ENCODE results near the gene PRKCZ.

PRKCZ gene

DNA sequence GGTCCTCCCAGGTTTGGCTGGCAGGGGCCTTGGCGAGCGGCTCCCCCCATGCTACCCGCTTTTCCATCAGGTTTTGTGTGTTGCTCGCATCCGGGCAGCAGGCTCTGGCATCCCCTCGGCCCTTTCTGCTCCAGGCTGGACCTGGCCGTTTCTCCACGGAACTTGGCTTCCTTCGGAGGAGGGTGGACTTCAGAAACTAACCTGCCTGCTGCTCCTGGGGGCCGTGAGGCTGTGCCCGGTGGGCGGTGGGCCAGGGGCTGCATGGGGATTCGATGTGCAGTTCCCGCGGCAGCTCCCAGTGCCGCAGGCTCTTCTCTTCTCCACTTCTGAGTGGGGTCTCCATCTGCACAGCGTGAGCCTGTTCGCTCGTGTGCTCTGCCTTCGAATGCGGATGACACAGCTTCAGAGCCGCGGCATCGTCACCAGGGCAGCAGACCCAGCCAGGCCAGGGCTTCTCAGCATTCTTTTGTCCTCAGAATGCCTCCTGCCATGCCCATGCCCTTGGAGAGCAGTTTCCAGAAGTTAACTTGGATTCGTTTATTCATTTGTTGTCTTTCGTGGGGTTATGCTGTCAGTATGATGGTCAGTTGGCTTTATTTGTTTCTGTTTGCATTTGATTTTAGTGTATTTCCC lies 36.4 kb downstream of the PRKCZ start:
- H3K9me3 ChIP-seq = no peaks in the 10 kb centered on the region
- no peaks in the 10 kb centered on the region for H3K36me3 ChIP-seq
- peaks cover 4 to 5% of the 10 kb centered on the region in 2 experiments for H3K4me1 ChIP-seq (ENCODE audit: control insufficient read depth in 1 of 2, insufficient read depth in 1 of 2, low read depth in 1 of 2, low read length in 1 of 2)
- H3K4me3 ChIP-seq (ENCODE audit: low read depth in 1 of 2, low read length in 1 of 2) = no peak overlapping the region
- no peak overlapping the region for H3K27ac ChIP-seq
- H3K27me3 ChIP-seq = no peaks in the 10 kb centered on the region
- TF ChIP-seq, protein P1, sequence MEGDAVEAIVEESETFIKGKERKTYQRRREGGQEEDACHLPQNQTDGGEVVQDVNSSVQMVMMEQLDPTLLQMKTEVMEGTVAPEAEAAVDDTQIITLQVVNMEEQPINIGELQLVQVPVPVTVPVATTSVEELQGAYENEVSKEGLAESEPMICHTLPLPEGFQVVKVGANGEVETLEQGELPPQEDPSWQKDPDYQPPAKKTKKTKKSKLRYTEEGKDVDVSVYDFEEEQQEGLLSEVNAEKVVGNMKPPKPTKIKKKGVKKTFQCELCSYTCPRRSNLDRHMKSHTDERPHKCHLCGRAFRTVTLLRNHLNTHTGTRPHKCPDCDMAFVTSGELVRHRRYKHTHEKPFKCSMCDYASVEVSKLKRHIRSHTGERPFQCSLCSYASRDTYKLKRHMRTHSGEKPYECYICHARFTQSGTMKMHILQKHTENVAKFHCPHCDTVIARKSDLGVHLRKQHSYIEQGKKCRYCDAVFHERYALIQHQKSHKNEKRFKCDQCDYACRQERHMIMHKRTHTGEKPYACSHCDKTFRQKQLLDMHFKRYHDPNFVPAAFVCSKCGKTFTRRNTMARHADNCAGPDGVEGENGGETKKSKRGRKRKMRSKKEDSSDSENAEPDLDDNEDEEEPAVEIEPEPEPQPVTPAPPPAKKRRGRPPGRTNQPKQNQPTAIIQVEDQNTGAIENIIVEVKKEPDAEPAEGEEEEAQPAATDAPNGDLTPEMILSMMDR (IDR thresholded peaks at IDR 0.05) = no peak

DNA sequence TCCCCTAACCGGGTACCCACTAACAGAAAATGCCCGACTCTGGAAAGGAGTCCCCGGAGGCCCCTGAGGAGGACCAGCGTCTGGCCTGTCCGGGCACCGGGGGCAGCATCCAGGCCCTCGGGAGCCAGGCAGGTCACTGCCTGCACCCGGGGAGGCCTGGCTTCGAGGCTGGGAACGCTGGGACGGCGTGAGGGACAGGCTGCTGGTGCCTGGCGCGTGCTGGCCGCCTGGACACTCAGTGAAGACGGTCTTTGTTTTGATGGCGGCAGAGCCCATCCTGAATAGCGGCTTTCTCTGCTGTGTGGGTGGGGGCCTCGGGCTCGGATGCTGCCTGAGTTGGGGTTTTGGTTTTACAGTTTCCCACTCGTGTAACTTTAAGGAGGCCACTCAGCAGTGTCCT lies 37.6 kb downstream of the PRKCZ start:
- TF ChIP-seq, protein P1 (IDR thresholded peaks at IDR 0.05) = no peak
- Histone ChIP-seq H3K27me3 (no peaks in the 10 kb centered on the region), H3K4me3 (ENCODE audit: low read depth in 1 of 2, low read length in 1 of 2) (no peak overlapping the region), H3K36me3 (no peaks in the 10 kb centered on the region), H3K4me1 (ENCODE audit: control insufficient read depth in 1 of 2, insufficient read depth in 1 of 2, low read depth in 1 of 2, low read length in 1 of 2) (peaks cover 4 to 5% of the 10 kb centered on the region in 2 experiments), H3K27ac (no peak overlapping the region), H3K9me3 (no peaks in the 10 kb centered on the region)

DNA sequence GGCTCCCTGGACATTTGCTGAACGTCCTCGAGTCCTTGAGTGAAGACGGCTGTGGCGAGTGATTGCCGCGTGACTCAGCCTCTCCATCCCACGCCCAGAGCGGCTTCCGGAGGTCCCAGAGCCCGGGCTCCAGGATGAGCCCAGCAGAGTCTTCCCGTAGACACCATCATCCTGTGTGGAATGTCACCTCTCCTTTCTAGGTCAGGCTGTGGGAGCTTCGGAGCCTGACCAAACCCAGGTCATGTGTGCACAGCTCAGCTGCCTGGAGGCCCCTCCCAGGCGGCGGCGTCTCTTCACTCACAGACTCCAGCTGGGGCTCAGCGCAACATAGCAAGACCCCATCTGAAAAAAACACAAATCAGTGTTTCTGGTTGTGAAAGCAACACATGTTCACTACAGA lies 38.2 kb downstream of the PRKCZ start:
- peaks cover 4 to 5% of the 10 kb centered on the region in 2 experiments for H3K4me1 ChIP-seq (ENCODE audit: control insufficient read depth in 1 of 2, insufficient read depth in 1 of 2, low read depth in 1 of 2, low read length in 1 of 2)
- no peak overlapping the region for H3K4me3 ChIP-seq (ENCODE audit: low read depth in 1 of 2, low read length in 1 of 2)
- TF ChIP-seq, protein P1 (IDR thresholded peaks at IDR 0.05) = no peak
- no peaks in the 10 kb centered on the region for H3K9me3 ChIP-seq
- H3K27ac ChIP-seq = no peak overlapping the region
- H3K27me3 ChIP-seq = no peaks in the 10 kb centered on the region
- H3K36me3 ChIP-seq = no peaks in the 10 kb centered on the region

DNA sequence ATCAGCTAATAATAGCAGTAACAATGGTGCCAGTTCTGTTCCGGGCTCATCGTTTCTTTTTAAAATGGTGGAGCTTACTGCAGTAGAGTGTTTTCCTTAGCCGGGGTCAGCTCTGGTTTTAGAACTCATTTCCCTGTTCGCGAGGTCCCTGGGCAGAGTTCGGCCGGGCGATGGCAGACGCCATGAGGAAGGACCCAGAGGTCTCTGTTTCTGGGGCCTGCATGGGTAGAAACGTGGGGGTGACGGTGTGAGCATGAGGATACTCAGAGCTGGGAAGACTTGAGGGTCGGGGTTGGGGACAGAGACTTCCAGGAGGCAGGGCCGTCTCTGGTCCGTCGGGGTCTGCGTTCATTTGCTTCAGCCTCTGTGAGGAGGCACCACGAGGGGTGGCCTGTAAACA lies 38.8 kb downstream of the PRKCZ start:
- TF ChIP-seq, protein P1 (IDR thresholded peaks at IDR 0.05) = no peak
- Histone ChIP-seq H3K9me3 (no peaks in the 10 kb centered on the region), H3K27ac (no peak overlapping the region), H3K27me3 (no peaks in the 10 kb centered on the region), H3K36me3 (no peaks in the 10 kb centered on the region), H3K4me3 (ENCODE audit: low read depth in 1 of 2, low read length in 1 of 2) (no peak overlapping the region), H3K4me1 (ENCODE audit: control insufficient read depth in 1 of 2, insufficient read depth in 1 of 2, low read depth in 1 of 2, low read length in 1 of 2) (peaks cover 4 to 5% of the 10 kb centered on the region in 2 experiments)

DNA sequence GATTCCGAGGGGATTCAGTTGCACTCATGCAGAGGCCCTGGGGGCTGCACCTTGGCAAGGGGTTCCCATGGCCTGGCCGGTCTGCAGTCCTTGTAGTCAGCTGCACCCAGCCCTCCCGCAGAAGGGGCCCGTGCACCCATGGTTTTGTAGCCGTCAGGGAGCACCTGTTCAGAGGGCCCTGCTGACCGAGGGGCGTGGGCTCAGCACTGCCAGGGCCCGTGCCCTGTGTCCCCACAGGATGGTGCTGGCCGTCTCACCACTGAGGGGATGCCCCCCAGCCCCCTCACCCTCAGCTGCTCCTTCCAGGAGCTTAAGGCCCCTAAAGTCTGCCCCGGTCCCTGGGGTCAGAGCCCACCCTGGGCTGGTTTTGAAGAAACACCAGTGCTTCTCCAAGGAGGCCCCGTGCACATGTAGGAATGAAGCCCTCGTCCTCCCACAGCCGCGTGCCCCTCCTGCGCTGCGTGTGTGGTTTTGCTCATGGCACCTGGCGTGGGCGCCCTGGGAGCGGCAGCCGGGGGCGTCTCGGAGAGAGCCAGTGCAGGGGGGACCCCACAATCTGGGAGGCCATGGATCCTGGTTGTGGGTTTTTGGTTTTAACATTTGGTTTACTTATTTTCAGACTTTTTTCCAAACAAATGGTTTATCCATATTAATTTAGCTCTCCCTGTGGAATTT lies 40.1 kb downstream of the PRKCZ start:
- H3K27me3 ChIP-seq = no peaks in the 10 kb centered on the region
- peaks cover 4 to 5% of the 10 kb centered on the region in 2 experiments for H3K4me1 ChIP-seq (ENCODE audit: control insufficient read depth in 1 of 2, insufficient read depth in 1 of 2, low read depth in 1 of 2, low read length in 1 of 2)
- no peaks in the 10 kb centered on the region for H3K36me3 ChIP-seq
- H3K4me3 ChIP-seq (ENCODE audit: low read depth in 1 of 2, low read length in 1 of 2) = no peak overlapping the region
- TF ChIP-seq, protein P1 (IDR thresholded peaks at IDR 0.05) = no peak
- H3K27ac ChIP-seq = no peak overlapping the region
- H3K9me3 ChIP-seq = no peaks in the 10 kb centered on the region
